ENCODE results near the gene AQP1. TPM values are rescaled to one million over a fixed set of nuclear protein-coding genes. Genes with fewer than 3 reads are reported as not detected.

AQP1 gene
- 0.49 and 10.3 TPM in 2 replicates for total RNA-seq

DNA sequence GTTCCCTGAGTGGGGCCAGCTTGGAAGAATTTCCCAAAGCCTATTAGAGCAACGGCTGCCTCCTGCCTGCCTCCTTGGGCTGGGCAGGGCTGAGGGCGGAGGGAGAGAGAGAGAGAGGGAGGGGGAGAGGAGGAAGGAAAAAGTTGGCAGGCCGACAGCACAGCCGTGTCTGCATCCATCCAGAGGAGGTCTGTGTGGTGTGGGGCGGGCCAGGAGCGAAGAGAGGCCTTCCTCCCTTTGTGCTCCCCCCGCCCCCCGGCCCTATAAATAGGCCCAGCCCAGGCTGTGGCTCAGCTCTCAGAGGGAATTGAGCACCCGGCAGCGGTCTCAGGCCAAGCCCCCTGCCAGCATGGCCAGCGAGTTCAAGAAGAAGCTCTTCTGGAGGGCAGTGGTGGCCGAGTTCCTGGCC, at the start of gene AQP1:
Gene AQP1, plus strand, starts transcription at position 293 of the 409 bp plus-strand sequence. Its CDS starts 57 bp downstream, at position 350.

DNA sequence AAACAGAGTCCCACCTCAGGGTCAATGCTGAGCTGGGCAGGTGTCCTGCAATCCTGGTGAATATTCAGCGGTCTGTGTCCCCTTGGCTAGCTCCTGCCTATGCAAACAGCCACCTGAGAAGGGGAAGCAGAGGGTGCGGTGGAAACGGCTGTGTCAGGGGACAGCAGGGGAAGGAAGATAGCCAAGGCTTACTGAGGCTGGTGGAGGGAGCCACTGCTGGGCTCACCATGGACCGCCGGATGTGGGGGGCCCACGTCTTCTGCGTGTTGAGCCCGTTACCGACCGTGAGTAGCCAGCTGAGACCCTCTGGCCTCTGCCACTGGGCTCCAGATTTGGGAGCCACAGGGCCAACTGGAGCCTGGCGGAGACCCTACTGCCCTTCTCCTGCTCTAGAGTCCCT, 52.2 kb downstream of the AQP1 start, which contains the start of gene GHRHR:
Gene GHRHR, plus strand, starts transcription at position 112 of the 400 bp plus-strand sequence. Its CDS starts 116 bp downstream, at position 228.

Other genes with a start within 250 kb of the AQP1 start
- not detected in 2 replicates for gene CRHR2, start 229.4 kb upstream of the AQP1 start, total RNA-seq
- gene INMT, start 159.7 kb upstream of the AQP1 start, total RNA-seq, result 0.13 TPM in 1 of 2 replicates, not detected in the other
- gene MINDY4, start 140.4 kb upstream of the AQP1 start, total RNA-seq, result 3.7 and 3.8 TPM in 2 replicates
- gene GHRHR, start 52.1 kb downstream of the AQP1 start, total RNA-seq, result not detected in 2 replicates
- gene ADCYAP1R1, start 140.5 kb downstream of the AQP1 start, total RNA-seq, result not detected in 2 replicates